Lung microvascular endothelial cell (primary cell): ENCODE data around the gene FRMD8. TPM values are rescaled to one million over a fixed set of nuclear protein-coding genes. Genes with fewer than 3 reads are reported as not detected.

Experiments used
- DNase-seq, 2 donors: peaks; one replicate each; pipeline versions ENCODE4 v3.0.0 to v3.0.0-alpha.2; 2010; ENCODE audit warnings: low read depth in 2 of 2
- total RNA-seq: library from RNA; depleted of rRNA; stranded (reverse); fragments of >200 nt; gene quantifications from 2 replicates; pipeline ENCODE4 v1.2.1, GENCODE V29; 2014

FRMD8 gene
- 63.4 and 82.9 TPM in 2 replicates for total RNA-seq

DNA sequence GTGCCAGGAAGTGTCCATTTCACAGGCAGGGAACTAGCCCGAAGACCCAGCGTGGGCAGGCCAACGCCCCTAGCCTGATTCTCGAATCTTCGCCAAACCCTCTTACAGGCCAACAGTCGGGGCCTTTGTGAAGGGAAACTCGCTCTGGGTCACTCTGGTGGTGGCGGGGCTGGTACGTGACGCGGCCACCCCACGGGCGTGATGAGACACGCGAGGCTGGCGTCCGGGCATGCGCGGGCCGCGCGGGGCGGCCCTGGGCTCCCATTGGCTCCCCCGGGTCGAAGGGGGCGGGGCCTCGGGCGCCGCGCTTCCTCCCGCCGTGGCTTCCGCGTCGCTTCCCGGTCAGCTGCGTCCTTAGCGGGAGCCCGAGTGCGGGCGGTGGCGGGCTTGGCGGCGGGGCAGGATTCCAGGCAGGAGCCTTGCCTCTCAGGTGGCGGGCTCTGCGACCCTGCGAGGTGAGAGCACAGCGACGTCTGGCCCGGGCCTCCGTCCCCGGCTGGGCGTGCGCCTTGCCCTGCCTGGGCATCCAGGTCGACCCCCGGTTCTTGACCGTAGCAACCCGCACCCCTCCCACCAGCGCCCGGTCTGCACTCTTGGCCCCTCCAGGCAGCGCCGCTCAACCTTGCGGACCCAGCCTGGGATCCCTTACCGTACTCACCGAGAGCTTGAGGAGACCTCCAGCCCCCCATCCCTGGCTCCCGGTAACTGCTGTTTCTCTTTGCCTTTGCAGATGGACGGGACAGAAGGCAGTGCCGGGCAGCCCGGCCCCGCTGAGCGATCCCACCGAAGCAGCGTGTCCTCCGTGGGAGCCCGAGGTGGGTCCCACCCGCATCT lies at the start of gene FRMD8:
TSS of gene FRMD8 (plus strand) at position 331 of the 834 bp plus-strand sequence. CDS start at position 731, 400 bp downstream.
- peak; percentile 87 to 90 for DNase-seq

- DNase-seq, result no peak
These were observed 47.8 kb upstream of the FRMD8 start for GRCh38 chr11:65338676-65339075.

GRCh38 chr11:65340226-65340625 lies 46.2 kb upstream of the FRMD8 start:
- DNase-seq, result no peak

- DNase-seq, result no peak
These were observed 44.6 kb upstream of the FRMD8 start for GRCh38 chr11:65341856-65342255.

- DNase-seq, result no peak
These were observed 34.9 kb upstream of the FRMD8 start for GRCh38 chr11:65351511-65351910.

- peak in 1 of 2 donors; percentile 28 for DNase-seq
These were observed 33.7 kb upstream of the FRMD8 start for GRCh38 chr11:65352783-65353182.

GRCh38 chr11:65353376-65353775 lies 33.1 kb upstream of the FRMD8 start:
- DNase-seq, result no peak

DNA sequence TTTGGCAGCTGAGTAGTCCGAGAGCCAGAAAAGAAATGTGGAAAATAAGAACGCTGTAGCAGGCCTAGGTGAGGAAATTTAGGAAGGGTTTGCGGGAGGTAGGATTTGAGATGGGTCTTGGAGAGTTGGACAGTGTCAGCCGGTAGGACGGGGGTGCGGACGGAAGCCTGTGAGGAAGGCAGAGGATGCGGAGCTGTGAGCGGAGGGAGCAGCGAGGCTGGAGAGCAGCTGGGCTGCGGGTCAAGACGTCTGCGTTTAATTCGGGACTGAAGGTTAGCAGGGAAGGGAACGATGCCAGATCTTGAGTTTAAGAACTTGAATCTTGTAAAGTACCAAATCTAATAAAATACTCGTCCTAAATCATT lies 32.6 kb upstream of the FRMD8 start:
- DNase-seq, result no peak

DNA sequence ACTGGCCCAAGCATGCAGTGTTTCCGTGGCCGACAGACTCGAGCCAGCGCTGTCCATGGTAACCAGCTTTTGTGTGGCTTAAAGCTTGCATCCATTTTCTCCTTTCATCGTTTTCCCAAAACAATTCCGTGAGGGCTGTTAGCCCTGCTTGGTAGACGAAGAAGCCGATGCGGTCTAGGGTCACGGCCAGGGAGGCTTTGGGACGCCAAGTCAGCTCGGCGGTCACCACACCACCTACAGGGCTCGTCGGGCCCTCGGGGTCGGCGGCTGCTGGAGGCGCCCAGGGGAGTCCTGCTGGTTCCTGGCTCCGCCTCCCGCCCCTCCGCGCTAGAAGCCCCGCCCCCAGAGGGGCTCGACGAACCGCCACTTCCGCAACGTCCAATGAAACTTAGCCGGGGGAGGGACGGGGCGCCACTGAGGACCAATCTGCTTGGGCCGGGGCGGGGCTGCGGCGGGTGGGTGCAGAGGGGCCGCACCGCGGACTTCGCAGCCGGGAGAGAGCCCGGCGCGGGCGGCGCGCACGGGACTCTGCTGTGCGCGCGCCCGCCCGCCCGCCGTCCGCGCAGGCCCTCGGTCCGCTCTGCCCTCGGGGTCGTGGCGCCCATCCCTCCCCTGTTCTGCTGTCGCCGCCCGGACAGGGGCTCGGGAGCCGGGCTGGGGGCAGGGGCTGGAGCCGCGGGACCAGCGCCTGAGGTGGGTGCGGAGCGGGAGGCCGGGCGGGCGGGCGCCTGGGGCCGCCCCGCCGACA lies 32.0 kb upstream of the FRMD8 start, which contains the start of gene TIGD3:
TSS of gene TIGD3 (plus strand) at position 487 of the 748 bp plus-strand sequence. CDS start 1,058 bp downstream, outside the sequence.
- DNase-seq, result peak; percentile 96

- peak in 1 of 2 donors; percentile 14 for DNase-seq
These were observed 31.2 kb upstream of the FRMD8 start for GRCh38 chr11:65355013-65355775.

DNA sequence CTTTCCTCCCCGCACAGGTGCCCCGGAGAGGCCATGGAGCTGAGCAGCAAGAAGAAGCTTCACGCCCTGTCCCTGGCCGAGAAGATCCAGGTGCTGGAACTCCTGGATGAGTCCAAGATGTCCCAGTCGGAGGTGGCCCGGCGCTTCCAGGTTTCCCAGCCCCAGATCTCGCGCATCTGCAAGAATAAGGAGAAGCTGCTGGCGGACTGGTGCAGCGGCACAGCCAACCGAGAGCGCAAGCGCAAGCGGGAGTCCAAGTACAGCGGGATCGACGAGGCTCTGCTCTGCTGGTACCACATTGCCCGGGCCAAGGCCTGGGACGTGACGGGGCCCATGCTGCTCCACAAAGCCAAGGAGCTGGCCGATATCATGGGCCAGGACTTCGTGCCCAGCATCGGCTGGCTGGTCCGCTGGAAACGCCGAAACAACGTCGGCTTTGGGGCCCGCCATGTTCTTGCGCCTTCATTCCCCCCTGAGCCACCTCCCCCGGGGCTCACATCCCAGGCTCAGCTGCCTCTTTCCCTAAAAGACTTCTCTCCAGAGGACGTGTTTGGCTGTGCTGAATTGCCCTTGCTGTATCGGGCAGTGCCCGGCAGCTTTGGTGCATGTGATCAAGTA lies 30.6 kb upstream of the FRMD8 start:
- DNase-seq, result peak in 1 of 2 donors; percentile 32

- DNase-seq, result no peak
These were observed 30.0 kb upstream of the FRMD8 start for GRCh38 chr11:65356394-65356972.

- DNase-seq, result no peak
These were observed 28.5 kb upstream of the FRMD8 start for GRCh38 chr11:65357856-65358356.

GRCh38 chr11:65362320-65362931 lies 24.0 kb upstream of the FRMD8 start:
- DNase-seq, result no peak

- DNase-seq, result no peak
These were observed 23.5 kb upstream of the FRMD8 start for GRCh38 chr11:65362966-65363365.

GRCh38 chr11:65363770-65364169 lies 22.7 kb upstream of the FRMD8 start:
- DNase-seq, result no peak

DNA sequence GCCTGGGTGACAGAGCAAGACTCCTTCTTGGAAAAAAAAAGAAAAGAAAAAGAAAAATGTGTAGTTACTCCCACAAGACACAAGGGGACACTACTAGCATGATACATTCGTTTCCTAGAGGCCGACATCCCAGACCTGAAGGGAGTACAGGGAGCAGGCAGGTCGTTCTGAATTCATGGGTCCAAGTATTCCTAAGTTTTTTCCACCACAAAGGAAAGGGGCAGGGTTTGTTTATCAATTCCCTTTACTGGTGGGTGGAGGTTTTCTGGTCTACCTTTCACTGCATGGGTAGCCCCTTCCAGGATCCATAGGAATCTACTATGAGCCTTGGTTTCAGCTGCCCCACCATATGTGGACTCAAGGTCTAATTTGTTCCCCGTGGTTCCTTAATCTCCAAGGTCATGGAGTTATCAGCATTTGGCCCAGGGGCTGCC lies 20.1 kb upstream of the FRMD8 start:
- DNase-seq, result peak; percentile 84 to 90

DNA sequence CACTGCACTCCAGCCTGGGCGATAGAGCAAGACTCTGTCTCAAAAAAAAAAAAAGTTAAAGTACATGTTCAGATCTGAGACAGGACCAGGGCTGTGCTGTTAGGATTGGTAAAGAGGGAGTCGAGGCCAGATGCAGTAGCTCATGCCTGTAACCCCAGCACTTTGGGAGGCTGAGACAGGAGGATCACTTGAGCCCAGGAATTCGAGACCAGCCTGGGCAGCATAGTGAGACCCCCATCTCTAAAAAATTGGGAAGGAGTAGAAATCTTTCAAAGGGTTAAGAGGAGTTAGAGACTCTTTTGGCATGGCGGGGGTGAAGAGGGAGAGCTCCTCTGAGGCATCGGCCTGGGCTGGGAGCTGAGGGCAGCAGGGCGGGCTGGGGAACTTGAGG lies 15.8 kb upstream of the FRMD8 start:
- no peak for DNase-seq

GRCh38 chr11:65373839-65374580 lies 12.4 kb upstream of the FRMD8 start:
- no peak for DNase-seq

DNA sequence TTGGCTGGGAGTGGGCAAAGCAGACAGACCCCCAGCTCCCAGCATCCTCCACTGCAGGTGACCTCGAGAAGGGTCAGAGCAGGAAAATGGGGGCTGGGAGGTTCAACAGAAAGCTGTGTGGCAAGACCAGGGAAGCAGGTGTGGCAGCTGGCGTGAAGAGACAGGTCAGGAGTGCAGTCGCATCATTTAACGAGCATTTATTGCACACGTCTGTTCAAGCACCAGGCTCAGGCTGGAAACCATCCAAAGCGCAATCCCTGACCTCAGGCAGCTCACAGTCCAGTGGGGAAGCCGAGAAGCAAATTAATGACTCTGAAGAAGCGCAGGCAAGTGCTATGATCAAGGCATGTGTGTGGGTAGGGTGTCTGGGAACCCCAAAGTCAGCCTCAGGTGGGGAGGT lies 11.4 kb upstream of the FRMD8 start:
- peak in 1 of 2 donors; percentile 0 for DNase-seq
